ENCODE measurements around the gene PLCH1. TPM values are rescaled to one million over a fixed set of nuclear protein-coding genes. Genes with fewer than 3 reads are reported as not detected.

The PLCH1 gene
- total RNA-seq, 1 donor = 0.36 TPM

DNA sequence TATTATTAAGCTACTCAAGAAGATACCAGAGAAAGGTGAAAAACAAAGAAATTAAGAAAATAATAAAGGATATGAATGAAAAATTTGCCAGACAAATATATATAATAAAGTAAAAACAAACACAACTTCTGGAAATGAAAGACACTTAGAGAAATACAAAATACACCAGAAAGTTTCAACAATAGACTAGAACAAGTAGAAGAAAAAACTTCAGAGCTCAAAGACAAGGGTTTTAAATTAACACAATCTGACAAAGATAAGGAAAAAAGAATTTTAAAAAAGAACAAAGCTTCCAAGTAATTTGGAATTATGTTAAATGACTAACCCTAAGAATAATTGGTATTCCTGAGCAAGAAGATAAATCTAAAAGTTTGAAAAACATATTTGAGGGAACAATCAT lies 135.3 kb downstream of the PLCH1 start:
- no peaks in the 10 kb centered on the region for H3K4me1 ChIP-seq (ENCODE audit: insufficient read depth, low read length)
- no peaks in the 10 kb centered on the region for H3K36me3 ChIP-seq (ENCODE audit: insufficient read depth, low read length)
- H3K27me3 ChIP-seq (ENCODE audit: insufficient read depth, low read length) = no peaks in the 10 kb centered on the region
- no peak overlapping the region for H3K4me2 ChIP-seq (ENCODE audit: insufficient read depth, low read length)
- H3K79me2 ChIP-seq (ENCODE audit: insufficient read depth, low read length) = no peaks in the 10 kb centered on the region
- H3K27ac ChIP-seq (ENCODE audit: low read depth, low read length) = no peak overlapping the region
- H3K4me3 ChIP-seq (ENCODE audit: insufficient read depth, low read length) = no peak overlapping the region
- H4K20me1 ChIP-seq (ENCODE audit: insufficient read depth, low read length) = no peaks in the 10 kb centered on the region
- no peak for DNase-seq (ENCODE audit: insufficient read length, low spot score, missing footprints)
- no peak overlapping the region for H2AFZ ChIP-seq (ENCODE audit: low read length)
- TF ChIP-seq, protein P1, sequence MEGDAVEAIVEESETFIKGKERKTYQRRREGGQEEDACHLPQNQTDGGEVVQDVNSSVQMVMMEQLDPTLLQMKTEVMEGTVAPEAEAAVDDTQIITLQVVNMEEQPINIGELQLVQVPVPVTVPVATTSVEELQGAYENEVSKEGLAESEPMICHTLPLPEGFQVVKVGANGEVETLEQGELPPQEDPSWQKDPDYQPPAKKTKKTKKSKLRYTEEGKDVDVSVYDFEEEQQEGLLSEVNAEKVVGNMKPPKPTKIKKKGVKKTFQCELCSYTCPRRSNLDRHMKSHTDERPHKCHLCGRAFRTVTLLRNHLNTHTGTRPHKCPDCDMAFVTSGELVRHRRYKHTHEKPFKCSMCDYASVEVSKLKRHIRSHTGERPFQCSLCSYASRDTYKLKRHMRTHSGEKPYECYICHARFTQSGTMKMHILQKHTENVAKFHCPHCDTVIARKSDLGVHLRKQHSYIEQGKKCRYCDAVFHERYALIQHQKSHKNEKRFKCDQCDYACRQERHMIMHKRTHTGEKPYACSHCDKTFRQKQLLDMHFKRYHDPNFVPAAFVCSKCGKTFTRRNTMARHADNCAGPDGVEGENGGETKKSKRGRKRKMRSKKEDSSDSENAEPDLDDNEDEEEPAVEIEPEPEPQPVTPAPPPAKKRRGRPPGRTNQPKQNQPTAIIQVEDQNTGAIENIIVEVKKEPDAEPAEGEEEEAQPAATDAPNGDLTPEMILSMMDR (IDR thresholded peaks at IDR 0.05; ENCODE audit: extremely low read depth, low read depth, low read length) = no peak
- no peaks in the 10 kb centered on the region for H3K9me3 ChIP-seq (ENCODE audit: low read depth, low read length)

- Histone ChIP-seq H4K20me1 (ENCODE audit: insufficient read depth, low read length) (no peaks in the 10 kb centered on the region), H3K4me2 (ENCODE audit: insufficient read depth, low read length) (no peak overlapping the region), H3K9me3 (ENCODE audit: low read depth, low read length) (no peaks in the 10 kb centered on the region), H3K27me3 (ENCODE audit: insufficient read depth, low read length) (no peaks in the 10 kb centered on the region), H3K27ac (ENCODE audit: low read depth, low read length) (no peak overlapping the region), H3K4me3 (ENCODE audit: insufficient read depth, low read length) (no peak overlapping the region), H2AFZ (ENCODE audit: low read length) (no peak overlapping the region), H3K4me1 (ENCODE audit: insufficient read depth, low read length) (no peaks in the 10 kb centered on the region), H3K36me3 (ENCODE audit: insufficient read depth, low read length) (no peaks in the 10 kb centered on the region), H3K79me2 (ENCODE audit: insufficient read depth, low read length) (no peaks in the 10 kb centered on the region)
- TF ChIP-seq, protein P1 (IDR thresholded peaks at IDR 0.05; ENCODE audit: extremely low read depth, low read depth, low read length) = no peak
- no peak for DNase-seq (ENCODE audit: insufficient read length, low spot score, missing footprints)
Measured at GRCh38 chr3:155608228-155608920, 136.5 kb downstream of the PLCH1 start.

- Histone ChIP-seq H4K20me1 (ENCODE audit: insufficient read depth, low read length) (no peaks in the 10 kb centered on the region), H3K27ac (ENCODE audit: low read depth, low read length) (no peak overlapping the region), H2AFZ (ENCODE audit: low read length) (no peak overlapping the region), H3K4me2 (ENCODE audit: insufficient read depth, low read length) (no peak overlapping the region), H3K9me3 (ENCODE audit: low read depth, low read length) (no peaks in the 10 kb centered on the region), H3K79me2 (ENCODE audit: insufficient read depth, low read length) (no peaks in the 10 kb centered on the region), H3K4me3 (ENCODE audit: insufficient read depth, low read length) (no peak overlapping the region), H3K4me1 (ENCODE audit: insufficient read depth, low read length) (no peaks in the 10 kb centered on the region), H3K36me3 (ENCODE audit: insufficient read depth, low read length) (no peaks in the 10 kb centered on the region), H3K27me3 (ENCODE audit: insufficient read depth, low read length) (no peaks in the 10 kb centered on the region)
- TF ChIP-seq, protein P1 (IDR thresholded peaks at IDR 0.05; ENCODE audit: extremely low read depth, low read depth, low read length) = no peak
- DNase-seq (ENCODE audit: insufficient read length, low spot score, missing footprints) = no peak
Measured at GRCh38 chr3:155607761-155608160, 137.1 kb downstream of the PLCH1 start.

DNA sequence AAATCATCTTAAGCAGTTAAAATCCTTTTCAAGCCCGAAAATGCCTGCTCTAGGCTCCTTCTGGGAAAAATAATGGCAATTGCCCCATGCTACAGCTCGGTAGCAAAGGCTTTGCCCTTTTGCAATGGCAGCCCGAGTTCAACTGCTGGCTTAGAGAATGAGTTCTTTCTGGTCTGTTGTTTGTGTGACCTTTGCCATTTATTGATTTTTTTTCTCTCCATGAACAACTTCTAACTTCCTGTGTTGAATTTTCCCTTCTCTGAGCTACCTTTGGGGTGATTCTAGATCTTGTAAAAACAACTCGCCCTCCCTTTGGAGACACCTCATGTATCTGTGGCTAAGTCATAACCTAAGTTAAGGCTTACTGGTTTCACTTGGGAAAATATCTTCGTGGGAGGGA lies 139.3 kb downstream of the PLCH1 start:
- no peaks in the 10 kb centered on the region for H4K20me1 ChIP-seq (ENCODE audit: insufficient read depth, low read length)
- no peak overlapping the region for H3K4me2 ChIP-seq (ENCODE audit: insufficient read depth, low read length)
- H3K9me3 ChIP-seq (ENCODE audit: low read depth, low read length) = no peaks in the 10 kb centered on the region
- no peak for DNase-seq (ENCODE audit: insufficient read length, low spot score, missing footprints)
- H2AFZ ChIP-seq (ENCODE audit: low read length) = no peak overlapping the region
- no peaks in the 10 kb centered on the region for H3K79me2 ChIP-seq (ENCODE audit: insufficient read depth, low read length)
- no peak overlapping the region for H3K27ac ChIP-seq (ENCODE audit: low read depth, low read length)
- TF ChIP-seq, protein P1 (IDR thresholded peaks at IDR 0.05; ENCODE audit: extremely low read depth, low read depth, low read length) = no peak
- H3K4me1 ChIP-seq (ENCODE audit: insufficient read depth, low read length) = no peaks in the 10 kb centered on the region
- no peaks in the 10 kb centered on the region for H3K36me3 ChIP-seq (ENCODE audit: insufficient read depth, low read length)
- H3K27me3 ChIP-seq (ENCODE audit: insufficient read depth, low read length) = no peaks in the 10 kb centered on the region
- H3K4me3 ChIP-seq (ENCODE audit: insufficient read depth, low read length) = no peak overlapping the region
